ENCODE measurements around the gene CTSL.

Gene CTSL

GRCh38 chr9:87698069-87698809 is 27.7 kb upstream of the CTSL start:
- in situ Hi-C loops (cut with MboI; ENCODE audit: low sequenced_read_pairs): no loop called here

- in situ Hi-C loops (cut with MboI; ENCODE audit: low sequenced_read_pairs): no loop called here
Observed at GRCh38 chr9:87699835-87700234, 26.1 kb upstream of the CTSL start.

- in situ Hi-C loops (cut with MboI; ENCODE audit: low sequenced_read_pairs): no loop called here
Observed at GRCh38 chr9:87701491-87701890, 24.4 kb upstream of the CTSL start.

- in situ Hi-C loops (cut with MboI; ENCODE audit: low sequenced_read_pairs): no loop called here
Observed at GRCh38 chr9:87701931-87702421, 23.9 kb upstream of the CTSL start.

GRCh38 chr9:87702921-87703320 is 23.0 kb upstream of the CTSL start:
- in situ Hi-C loops (cut with MboI; ENCODE audit: low sequenced_read_pairs): no loop called here

- in situ Hi-C loops (cut with MboI; ENCODE audit: low sequenced_read_pairs): no loop called here
Observed at GRCh38 chr9:87703636-87704276, 22.2 kb upstream of the CTSL start.

- in situ Hi-C loops (cut with MboI; ENCODE audit: low sequenced_read_pairs): no loop called here
Observed at GRCh38 chr9:87704342-87704741, 21.6 kb upstream of the CTSL start.

GRCh38 chr9:87706066-87706739 is 19.7 kb upstream of the CTSL start:
- in situ Hi-C loops (cut with MboI; ENCODE audit: low sequenced_read_pairs): no loop called here

GRCh38 chr9:87707805-87708506 is 18.0 kb upstream of the CTSL start:
- in situ Hi-C loops (cut with MboI; ENCODE audit: low sequenced_read_pairs): no loop called here

- in situ Hi-C loops (cut with MboI; ENCODE audit: low sequenced_read_pairs): no loop called here
Observed at GRCh38 chr9:87708546-87708945, 17.4 kb upstream of the CTSL start.

GRCh38 chr9:87708986-87709728 is 16.8 kb upstream of the CTSL start:
- in situ Hi-C loops (cut with MboI; ENCODE audit: low sequenced_read_pairs): no loop called here

GRCh38 chr9:87710443-87710842 is 15.5 kb upstream of the CTSL start:
- in situ Hi-C loops (cut with MboI; ENCODE audit: low sequenced_read_pairs): no loop called here

GRCh38 chr9:87711857-87712800 is 13.8 kb upstream of the CTSL start:
- in situ Hi-C loops (cut with MboI; ENCODE audit: low sequenced_read_pairs): no loop called here

GRCh38 chr9:87712801-87713277 is 13.1 kb upstream of the CTSL start:
- in situ Hi-C loops (cut with MboI; ENCODE audit: low sequenced_read_pairs): no loop called here

GRCh38 chr9:87713278-87713987 is 12.5 kb upstream of the CTSL start:
- in situ Hi-C loops (cut with MboI; ENCODE audit: low sequenced_read_pairs): no loop called here

- in situ Hi-C loops (cut with MboI; ENCODE audit: low sequenced_read_pairs): no loop called here
Observed at GRCh38 chr9:87713988-87714330, 12.0 kb upstream of the CTSL start.

- in situ Hi-C loops (cut with MboI; ENCODE audit: low sequenced_read_pairs): no loop called here
Observed at GRCh38 chr9:87714819-87715218, 11.1 kb upstream of the CTSL start.

GRCh38 chr9:87716141-87716540 is 9.8 kb upstream of the CTSL start:
- in situ Hi-C loops (cut with MboI; ENCODE audit: low sequenced_read_pairs): no loop called here

GRCh38 chr9:87717456-87717855 is 8.5 kb upstream of the CTSL start:
- in situ Hi-C loops (cut with MboI; ENCODE audit: low sequenced_read_pairs): no loop called here

Measured in HL-60/S4 treated with retinoic acid at 250 ng/mL for 4 days and 3 days (cell line).